Measurements from ENCODE around the gene HPCAL1. TPM values are rescaled to one million over a fixed set of nuclear protein-coding genes. Genes with fewer than 3 reads are reported as not detected.
"Not testable (repeated sequence)": the region's sequence is repeated elsewhere in the genome, so short reads cannot be mapped to it uniquely, and the experiment has no call there.

HPCAL1 gene
- total RNA-seq, 1 donor from 2014 or later = 12.3 TPM

- H3K4me1 Mint-ChIP-seq (ENCODE audit: low read depth, unreplicated experiment) = no peaks in the 10 kb centered on the region
- H3K9me3 Mint-ChIP-seq (ENCODE audit: unreplicated experiment) = peaks cover 3% of the 10 kb centered on the region
- H3K4me1 ChIP-seq (ENCODE audit: insufficient read depth, low read length) = no peaks in the 10 kb centered on the region
- H3K27ac ChIP-seq (ENCODE audit: low read depth, low read length) = no peak overlapping the region
- H3K4me3 ChIP-seq (ENCODE audit: insufficient read depth, low read depth, low read length) = no peak overlapping the region
- no peaks in the 10 kb centered on the region for H3K36me3 ChIP-seq (ENCODE audit: insufficient read depth, low read length)
- H3K36me3 Mint-ChIP-seq (ENCODE audit: low read depth, unreplicated experiment) = no peaks in the 10 kb centered on the region
- H3K27me3 Mint-ChIP-seq (ENCODE audit: low read depth, unreplicated experiment) = peaks cover 42% of the 10 kb centered on the region
- TF ChIP-seq EZH2 (IDR thresholded peaks at IDR 0.05; ENCODE audit: insufficient read depth, low read length) = no peak
- H3K27ac Mint-ChIP-seq (ENCODE audit: unreplicated experiment) = no peak overlapping the region
- H2AFZ ChIP-seq (ENCODE audit: low read depth, low read length) = no peak overlapping the region
- no peak overlapping the region for H3K9ac ChIP-seq (ENCODE audit: low read length)
- no peak overlapping the region for H3K4me3 Mint-ChIP-seq (ENCODE audit: unreplicated experiment)
- H3K9me3 ChIP-seq (ENCODE audit: insufficient read depth, low read depth, low read length) = no peaks in the 10 kb centered on the region
- H4K20me1 ChIP-seq (ENCODE audit: insufficient read depth, low read length) = no peaks in the 10 kb centered on the region
- H3K4me2 ChIP-seq (ENCODE audit: low read length) = no peak overlapping the region
- H3K27me3 ChIP-seq (ENCODE audit: insufficient read depth, low read length) = no peaks in the 10 kb centered on the region
- DNase-seq (ENCODE audit: low read depth) = no peak
- H3K79me2 ChIP-seq (ENCODE audit: insufficient read depth, low read length) = no peaks in the 10 kb centered on the region
- FAIRE-seq = no peak
These were observed 42.6 kb upstream of the HPCAL1 start for GRCh38 chr2:10260130-10260529.

DNA sequence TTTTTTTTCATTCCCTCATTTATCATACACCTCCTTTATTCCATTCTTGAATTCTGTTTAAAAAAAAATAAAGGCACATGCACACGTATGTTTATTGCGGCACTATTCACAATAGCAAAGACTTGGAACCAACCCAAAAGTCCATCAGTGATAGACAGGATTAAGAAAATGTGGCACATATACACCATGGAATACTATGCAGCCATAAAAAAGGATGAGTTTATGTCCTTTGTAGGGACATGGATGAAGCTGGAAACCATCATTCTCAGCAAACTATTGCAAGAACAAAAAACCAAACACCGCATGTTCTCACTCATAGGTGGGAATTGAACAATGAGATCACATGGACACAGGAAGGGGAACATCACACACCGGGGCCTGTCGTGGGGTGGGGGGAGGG, 39.2 kb upstream of the HPCAL1 start:
- peaks cover 30% of the 10 kb centered on the region for H3K27me3 Mint-ChIP-seq (ENCODE audit: low read depth, unreplicated experiment)
- H3K27ac Mint-ChIP-seq (ENCODE audit: unreplicated experiment); H3K9me3 Mint-ChIP-seq (ENCODE audit: unreplicated experiment); H3K36me3 Mint-ChIP-seq (ENCODE audit: low read depth, unreplicated experiment); H3K9ac ChIP-seq (ENCODE audit: low read length); H3K27me3 ChIP-seq (ENCODE audit: insufficient read depth, low read length); H3K79me2 ChIP-seq (ENCODE audit: insufficient read depth, low read length); H3K36me3 ChIP-seq (ENCODE audit: insufficient read depth, low read length); H2AFZ ChIP-seq (ENCODE audit: low read depth, low read length); H3K4me1 ChIP-seq (ENCODE audit: insufficient read depth, low read length); H3K4me1 Mint-ChIP-seq (ENCODE audit: low read depth, unreplicated experiment); H4K20me1 ChIP-seq (ENCODE audit: insufficient read depth, low read length); H3K9me3 ChIP-seq (ENCODE audit: insufficient read depth, low read depth, low read length); DNase-seq (ENCODE audit: low read depth); FAIRE-seq; H3K4me2 ChIP-seq (ENCODE audit: low read length); H3K4me3 ChIP-seq (ENCODE audit: insufficient read depth, low read depth, low read length); H3K4me3 Mint-ChIP-seq (ENCODE audit: unreplicated experiment); H3K27ac ChIP-seq (ENCODE audit: low read depth, low read length): not testable (repeated sequence)

DNA sequence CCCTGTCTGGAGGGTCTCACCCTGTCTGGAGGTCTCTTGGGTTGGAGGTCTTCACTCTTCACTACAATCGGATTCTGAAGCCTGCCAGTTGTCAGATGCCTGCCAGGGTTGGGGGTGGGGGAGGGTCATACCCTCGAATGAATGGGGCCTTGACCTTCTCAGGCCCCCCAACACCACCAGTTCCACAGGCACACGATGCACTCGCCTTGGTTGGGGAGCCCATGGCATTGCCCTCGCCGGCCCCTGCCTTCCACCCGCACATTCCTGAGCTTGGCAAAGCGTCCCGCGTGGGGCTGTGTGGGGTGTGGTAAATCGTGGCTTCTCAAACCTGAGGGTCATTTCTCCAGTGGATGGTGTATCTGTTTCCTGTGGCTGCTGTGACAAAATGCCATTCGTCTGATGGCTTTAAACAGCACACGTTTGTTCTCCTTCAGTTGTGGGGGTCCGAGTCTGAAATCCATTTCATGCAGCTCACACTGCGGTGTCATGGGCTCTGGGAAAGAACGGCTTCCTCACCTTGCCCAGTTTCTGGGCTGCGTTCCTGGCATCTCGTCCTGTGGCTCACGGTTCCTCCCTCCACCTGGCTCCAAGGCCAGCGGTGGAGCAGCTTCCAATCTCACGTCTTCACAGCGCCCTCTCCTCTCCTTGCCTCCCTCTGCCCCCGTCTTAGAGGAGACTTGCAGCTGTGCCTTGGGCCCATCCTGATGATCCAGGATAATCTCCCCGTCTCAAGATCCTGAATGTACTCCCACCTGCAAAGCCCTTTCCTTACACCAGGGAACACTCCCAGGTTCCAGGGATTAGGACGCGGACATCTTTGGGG, 38.0 kb upstream of the HPCAL1 start:
- FAIRE-seq = no peak
- H2AFZ ChIP-seq (ENCODE audit: low read depth, low read length) = no peak overlapping the region
- Mint-ChIP-seq H3K9me3 (ENCODE audit: unreplicated experiment) (peaks cover 5% of the 10 kb centered on the region), H3K27me3 (ENCODE audit: low read depth, unreplicated experiment) (peaks cover 29% of the 10 kb centered on the region), H3K4me3 (ENCODE audit: unreplicated experiment) (no peak overlapping the region), H3K27ac (ENCODE audit: unreplicated experiment) (peak overlapping the region; percentile 20), H3K4me1 (ENCODE audit: low read depth, unreplicated experiment) (peaks cover 2% of the 10 kb centered on the region), H3K36me3 (ENCODE audit: low read depth, unreplicated experiment) (no peaks in the 10 kb centered on the region)
- no peaks in the 10 kb centered on the region for H3K79me2 ChIP-seq (ENCODE audit: insufficient read depth, low read length)
- H3K9ac ChIP-seq (ENCODE audit: low read length) = no peak overlapping the region
- no peaks in the 10 kb centered on the region for H4K20me1 ChIP-seq (ENCODE audit: insufficient read depth, low read length)
- no peaks in the 10 kb centered on the region for H3K27me3 ChIP-seq (ENCODE audit: insufficient read depth, low read length)
- no peaks in the 10 kb centered on the region for H3K36me3 ChIP-seq (ENCODE audit: insufficient read depth, low read length)
- no peak for TF ChIP-seq EZH2 (IDR thresholded peaks at IDR 0.05; ENCODE audit: insufficient read depth, low read length)
- TF ChIP-seq, protein P1, sequence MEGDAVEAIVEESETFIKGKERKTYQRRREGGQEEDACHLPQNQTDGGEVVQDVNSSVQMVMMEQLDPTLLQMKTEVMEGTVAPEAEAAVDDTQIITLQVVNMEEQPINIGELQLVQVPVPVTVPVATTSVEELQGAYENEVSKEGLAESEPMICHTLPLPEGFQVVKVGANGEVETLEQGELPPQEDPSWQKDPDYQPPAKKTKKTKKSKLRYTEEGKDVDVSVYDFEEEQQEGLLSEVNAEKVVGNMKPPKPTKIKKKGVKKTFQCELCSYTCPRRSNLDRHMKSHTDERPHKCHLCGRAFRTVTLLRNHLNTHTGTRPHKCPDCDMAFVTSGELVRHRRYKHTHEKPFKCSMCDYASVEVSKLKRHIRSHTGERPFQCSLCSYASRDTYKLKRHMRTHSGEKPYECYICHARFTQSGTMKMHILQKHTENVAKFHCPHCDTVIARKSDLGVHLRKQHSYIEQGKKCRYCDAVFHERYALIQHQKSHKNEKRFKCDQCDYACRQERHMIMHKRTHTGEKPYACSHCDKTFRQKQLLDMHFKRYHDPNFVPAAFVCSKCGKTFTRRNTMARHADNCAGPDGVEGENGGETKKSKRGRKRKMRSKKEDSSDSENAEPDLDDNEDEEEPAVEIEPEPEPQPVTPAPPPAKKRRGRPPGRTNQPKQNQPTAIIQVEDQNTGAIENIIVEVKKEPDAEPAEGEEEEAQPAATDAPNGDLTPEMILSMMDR (IDR thresholded peaks at IDR 0.05; ENCODE audit: insufficient read depth, low read depth, low read length) = no peak
- H3K4me3 ChIP-seq (ENCODE audit: insufficient read depth, low read depth, low read length) = no peak overlapping the region
- no peak overlapping the region for H3K4me2 ChIP-seq (ENCODE audit: low read length)
- no peak for DNase-seq (ENCODE audit: low read depth)
- no peaks in the 10 kb centered on the region for H3K9me3 ChIP-seq (ENCODE audit: insufficient read depth, low read depth, low read length)
- peaks cover 4% of the 10 kb centered on the region for H3K4me1 ChIP-seq (ENCODE audit: insufficient read depth, low read length)
- no peak overlapping the region for H3K27ac ChIP-seq (ENCODE audit: low read depth, low read length)
